HL-60 (cell line): ENCODE results near the gene NEGR1.

ENCODE experiments used
- DNase-seq, 2 experiments: peaks; one replicate each; pipeline ENCODE4 v3.0.0-alpha.2; 2010 to 2020; ENCODE audit warnings: low read depth in 1 of 2, low spot score in 1 of 2
- H3K27ac ChIP-seq: fragments of 250-450 bp; sonication (Bioruptor Pico); replicated peaks from 2 replicates; pipeline ENCODE4 v1.5.1; 2020; ENCODE audit warnings: mild to moderate bottlenecking, moderate library complexity
- H3K27me3 ChIP-seq: fragments of 250-450 bp; sonication (Bioruptor Pico); 2 replicates; pipeline ENCODE4 v1.5.1; 2021; ENCODE audit warnings: mild to moderate bottlenecking, moderate library complexity; ENCODE audit not compliant: insufficient read depth, poor library complexity, severe bottlenecking
- H3K4me3 ChIP-seq: replicated peaks from 2 replicates; pipeline ENCODE4 v1.5.1; 2011; ENCODE audit warnings: mild to moderate bottlenecking, control low read depth, low read length; ENCODE audit not compliant: insufficient read depth
- GABPA ChIP-seq: IDR thresholded peaks from 2 replicates; pipeline ENCODE4 v1.6.1; 2012; ENCODE audit warnings: low read depth
- POLR2AphosphoS5 ChIP-seq: IDR thresholded peaks from 2 replicates; pipeline ENCODE4 v1.6.1; 2012; ENCODE audit warnings: low read depth
- SPI1 ChIP-seq: IDR thresholded peaks from 2 replicates; pipeline ENCODE4 v1.6.1; 2012; ENCODE audit warnings: low read depth, mild to moderate bottlenecking, borderline replicate concordance
- TF ChIP-seq, protein P1 (sequence below): IDR thresholded peaks from one replicate; pipeline ENCODE4 v1.5.1; 2011; ENCODE audit warnings: low read length, control low read depth, inconsistent platforms; ENCODE audit not compliant: insufficient read depth
- TF ChIP-seq, protein P2 (sequence below): IDR thresholded peaks from 2 replicates; pipeline ENCODE4 v1.6.1; 2012; ENCODE audit warnings: low read depth; ENCODE audit not compliant: insufficient replicate concordance

Gene NEGR1

GRCh38 chr1:71930511-71930910 lies 351.8 kb downstream of the NEGR1 start:
- Histone ChIP-seq H3K27me3 (no peaks in the 10 kb centered on the region), H3K4me3 (no peak overlapping the region), H3K27ac (no peak overlapping the region)
- TF ChIP-seq SPI1 (no peak), GABPA (no peak), POLR2AphosphoS5 (no peak)
- TF ChIP-seq, protein P1, sequence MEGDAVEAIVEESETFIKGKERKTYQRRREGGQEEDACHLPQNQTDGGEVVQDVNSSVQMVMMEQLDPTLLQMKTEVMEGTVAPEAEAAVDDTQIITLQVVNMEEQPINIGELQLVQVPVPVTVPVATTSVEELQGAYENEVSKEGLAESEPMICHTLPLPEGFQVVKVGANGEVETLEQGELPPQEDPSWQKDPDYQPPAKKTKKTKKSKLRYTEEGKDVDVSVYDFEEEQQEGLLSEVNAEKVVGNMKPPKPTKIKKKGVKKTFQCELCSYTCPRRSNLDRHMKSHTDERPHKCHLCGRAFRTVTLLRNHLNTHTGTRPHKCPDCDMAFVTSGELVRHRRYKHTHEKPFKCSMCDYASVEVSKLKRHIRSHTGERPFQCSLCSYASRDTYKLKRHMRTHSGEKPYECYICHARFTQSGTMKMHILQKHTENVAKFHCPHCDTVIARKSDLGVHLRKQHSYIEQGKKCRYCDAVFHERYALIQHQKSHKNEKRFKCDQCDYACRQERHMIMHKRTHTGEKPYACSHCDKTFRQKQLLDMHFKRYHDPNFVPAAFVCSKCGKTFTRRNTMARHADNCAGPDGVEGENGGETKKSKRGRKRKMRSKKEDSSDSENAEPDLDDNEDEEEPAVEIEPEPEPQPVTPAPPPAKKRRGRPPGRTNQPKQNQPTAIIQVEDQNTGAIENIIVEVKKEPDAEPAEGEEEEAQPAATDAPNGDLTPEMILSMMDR: no peak
- TF ChIP-seq, protein P2, sequence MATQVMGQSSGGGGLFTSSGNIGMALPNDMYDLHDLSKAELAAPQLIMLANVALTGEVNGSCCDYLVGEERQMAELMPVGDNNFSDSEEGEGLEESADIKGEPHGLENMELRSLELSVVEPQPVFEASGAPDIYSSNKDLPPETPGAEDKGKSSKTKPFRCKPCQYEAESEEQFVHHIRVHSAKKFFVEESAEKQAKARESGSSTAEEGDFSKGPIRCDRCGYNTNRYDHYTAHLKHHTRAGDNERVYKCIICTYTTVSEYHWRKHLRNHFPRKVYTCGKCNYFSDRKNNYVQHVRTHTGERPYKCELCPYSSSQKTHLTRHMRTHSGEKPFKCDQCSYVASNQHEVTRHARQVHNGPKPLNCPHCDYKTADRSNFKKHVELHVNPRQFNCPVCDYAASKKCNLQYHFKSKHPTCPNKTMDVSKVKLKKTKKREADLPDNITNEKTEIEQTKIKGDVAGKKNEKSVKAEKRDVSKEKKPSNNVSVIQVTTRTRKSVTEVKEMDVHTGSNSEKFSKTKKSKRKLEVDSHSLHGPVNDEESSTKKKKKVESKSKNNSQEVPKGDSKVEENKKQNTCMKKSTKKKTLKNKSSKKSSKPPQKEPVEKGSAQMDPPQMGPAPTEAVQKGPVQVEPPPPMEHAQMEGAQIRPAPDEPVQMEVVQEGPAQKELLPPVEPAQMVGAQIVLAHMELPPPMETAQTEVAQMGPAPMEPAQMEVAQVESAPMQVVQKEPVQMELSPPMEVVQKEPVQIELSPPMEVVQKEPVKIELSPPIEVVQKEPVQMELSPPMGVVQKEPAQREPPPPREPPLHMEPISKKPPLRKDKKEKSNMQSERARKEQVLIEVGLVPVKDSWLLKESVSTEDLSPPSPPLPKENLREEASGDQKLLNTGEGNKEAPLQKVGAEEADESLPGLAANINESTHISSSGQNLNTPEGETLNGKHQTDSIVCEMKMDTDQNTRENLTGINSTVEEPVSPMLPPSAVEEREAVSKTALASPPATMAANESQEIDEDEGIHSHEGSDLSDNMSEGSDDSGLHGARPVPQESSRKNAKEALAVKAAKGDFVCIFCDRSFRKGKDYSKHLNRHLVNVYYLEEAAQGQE: no peak
- DNase-seq: no peak

GRCh38 chr1:71921935-71922559 lies 360.3 kb downstream of the NEGR1 start:
- DNase-seq: no peak
- no peak for TF ChIP-seq POLR2AphosphoS5
- no peak for TF ChIP-seq GABPA
- no peak for TF ChIP-seq SPI1
- TF ChIP-seq, protein P1: no peak
- TF ChIP-seq, protein P2: no peak
- Histone ChIP-seq H3K27ac (no peak overlapping the region), H3K4me3 (no peak overlapping the region), H3K27me3 (no peaks in the 10 kb centered on the region)

DNA sequence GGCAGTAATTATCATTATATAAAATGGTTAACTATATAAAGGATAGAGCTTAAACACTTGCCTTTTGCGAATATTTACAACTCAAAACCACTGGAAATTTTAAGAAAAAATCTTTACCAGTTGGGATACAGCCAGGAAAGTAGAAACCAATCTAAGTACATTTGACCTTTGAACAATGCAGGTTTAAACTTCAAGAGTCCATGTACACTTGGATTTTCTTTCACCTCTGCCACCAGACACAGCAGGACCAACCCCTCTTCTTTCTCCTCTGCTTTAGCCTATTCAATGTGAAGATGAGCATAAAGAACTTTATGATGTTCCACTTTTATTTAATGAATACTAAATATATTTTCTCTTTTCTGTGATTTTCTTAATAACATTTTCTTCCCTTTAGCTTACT lies 361.1 kb downstream of the NEGR1 start:
- Histone ChIP-seq H3K4me3 (no peak overlapping the region), H3K27me3 (no peaks in the 10 kb centered on the region), H3K27ac (no peak overlapping the region)
- no peak for TF ChIP-seq SPI1
- TF ChIP-seq POLR2AphosphoS5: no peak
- TF ChIP-seq, protein P1: no peak
- TF ChIP-seq GABPA: no peak
- TF ChIP-seq, protein P2: no peak
- no peak for DNase-seq
